NCI-H146 treated with DMSO at 0.1 percent for 48 hours (cell line): ENCODE results near the gene ZNF8.
"Not testable (repeated sequence)": the region's sequence is repeated elsewhere in the genome, so short reads cannot be mapped to it uniquely, and the experiment has no call there.

ENCODE experiments used
- DNase-seq: peaks from one replicate; lab custom pipeline; 2025; ENCODE audit not compliant: unreplicated experiment; lab: John Stamatoyannopoulos, UW

The ZNF8 gene

DNA sequence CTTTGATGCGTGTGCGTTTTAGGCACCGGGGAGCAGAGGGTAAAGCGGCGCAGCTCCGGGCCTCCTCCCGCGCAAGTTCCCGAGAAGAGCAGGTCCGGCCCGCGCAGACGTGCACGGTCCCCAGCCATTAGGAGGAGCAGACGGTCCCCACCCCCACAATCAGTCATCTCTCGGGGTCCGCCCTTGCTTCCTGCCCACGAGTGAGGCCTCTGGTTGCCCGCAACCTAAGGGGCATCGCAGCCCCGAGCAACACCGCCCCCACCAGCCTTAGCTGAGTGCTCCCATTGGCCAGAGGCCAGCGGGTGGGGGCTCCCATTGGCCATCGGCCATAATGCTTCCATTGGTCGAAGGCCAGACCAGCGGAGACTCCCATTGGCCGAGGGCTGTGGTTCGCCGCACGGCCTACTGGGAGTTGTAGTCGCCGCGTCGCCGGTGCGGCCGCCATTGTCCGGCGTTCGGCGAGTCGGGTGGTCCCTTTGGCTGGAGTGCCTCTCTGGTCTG is at the start of gene ZNF8:
Gene ZNF8 (plus strand): TSS at position 415 of the 501 bp plus-strand sequence. CDS start 127 bp downstream, outside the sequence.
- DNase-seq: peak; percentile 98

DNA sequence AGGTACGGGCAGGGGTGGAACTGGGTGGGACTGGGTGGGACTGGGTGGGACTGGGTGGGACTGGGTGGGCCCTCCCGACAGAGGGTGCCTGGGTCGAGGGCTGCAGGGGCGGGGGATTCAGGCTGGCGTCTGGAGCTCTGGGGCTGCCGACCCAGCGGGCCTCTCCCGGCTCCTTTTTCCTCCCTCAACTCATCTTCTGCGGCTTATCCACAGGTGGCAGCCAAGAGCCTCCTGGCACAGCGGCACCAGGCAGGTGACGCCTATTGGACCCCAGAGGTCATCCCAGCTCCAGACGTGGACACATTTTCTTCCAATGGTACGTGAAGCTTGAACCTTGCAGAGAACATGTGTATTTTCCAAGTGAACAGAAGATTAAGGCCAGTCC is 49.5 kb upstream of the ZNF8 start:
- DNase-seq: peak; percentile 29

DNA sequence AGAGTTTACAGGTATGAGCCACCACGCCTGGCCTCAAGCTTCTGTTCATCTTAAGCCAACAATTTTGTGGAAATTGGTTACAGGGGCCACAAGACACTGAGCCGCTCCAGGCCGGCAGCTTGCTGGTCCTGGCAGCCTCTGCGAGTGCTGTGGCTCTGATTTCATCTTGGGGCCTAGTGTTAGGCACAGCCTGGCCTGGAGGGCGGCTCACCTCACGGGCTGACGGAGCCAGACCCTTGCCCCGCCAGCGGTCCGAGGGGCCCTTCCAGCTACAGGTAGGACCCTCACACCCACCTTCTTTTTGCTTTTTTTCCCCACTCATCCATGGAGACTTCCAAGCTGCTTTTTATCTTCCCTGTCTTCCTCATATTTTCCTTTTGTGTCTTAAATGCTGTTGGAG is 41.4 kb upstream of the ZNF8 start:
- DNase-seq: no peak

DNA sequence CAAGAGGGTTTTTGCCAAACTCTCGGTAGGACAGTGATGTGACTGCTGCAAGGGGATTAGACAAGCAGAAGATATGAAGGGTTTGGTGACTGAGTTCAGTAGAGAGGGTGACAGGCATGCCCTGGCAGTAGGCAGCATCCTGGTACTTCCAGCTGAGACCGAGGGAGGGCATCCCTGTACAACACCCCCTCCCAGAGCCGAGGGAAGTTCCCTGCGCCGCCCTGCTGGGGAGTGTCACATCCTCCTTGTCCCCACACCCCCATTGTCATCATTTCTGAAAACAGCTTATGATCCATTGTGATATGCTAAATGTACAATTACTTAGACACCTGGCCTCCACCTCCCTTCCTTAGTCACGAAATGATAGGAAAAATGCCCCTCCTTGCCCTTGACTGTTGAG is 35.4 kb upstream of the ZNF8 start:
- DNase-seq: no peak

DNA sequence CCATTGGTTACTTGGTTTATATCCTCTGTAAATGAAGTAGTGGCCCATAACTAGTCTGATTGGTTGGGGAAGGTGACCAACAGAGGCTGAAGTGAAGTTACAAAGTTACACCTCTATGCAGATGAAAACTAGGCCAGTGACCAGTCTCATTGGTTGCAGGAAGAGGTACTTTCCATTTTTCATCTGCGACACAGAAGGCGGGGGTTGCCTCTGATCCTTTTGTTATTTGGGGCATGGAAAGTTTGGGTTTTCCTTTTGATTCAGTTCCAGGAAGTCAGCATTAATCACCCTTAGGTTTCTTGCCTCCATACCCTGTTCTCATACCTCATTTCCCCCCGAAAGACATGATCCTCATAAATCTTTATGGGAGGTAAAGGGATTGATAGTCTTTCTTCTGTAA is 29.9 kb upstream of the ZNF8 start:
- DNase-seq: no peak

DNA sequence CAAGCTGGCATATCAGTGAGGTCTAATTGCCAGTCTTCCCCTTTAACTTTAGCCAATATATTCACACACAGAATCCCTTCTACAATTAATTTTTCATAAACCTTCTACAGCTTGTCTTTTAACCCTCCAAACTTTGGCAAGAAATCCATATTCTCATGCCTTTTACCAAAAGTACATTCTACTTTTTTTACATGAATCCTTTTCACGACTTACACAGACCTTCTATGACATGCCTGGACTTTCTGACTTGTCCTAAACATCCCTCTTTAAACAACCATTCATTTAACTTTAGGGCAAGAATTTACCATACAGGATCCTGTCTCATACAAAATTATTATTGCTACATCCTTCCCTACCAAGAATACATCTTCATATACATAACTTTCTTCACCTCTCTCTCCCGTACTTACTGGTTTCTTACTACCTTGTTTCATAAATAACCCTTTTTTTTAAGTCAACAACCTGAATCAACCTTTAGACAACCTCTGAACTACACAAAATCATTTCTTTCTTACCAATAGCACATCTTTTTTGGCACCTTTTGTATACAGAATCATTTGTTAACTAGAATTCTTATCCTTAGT is 26.6 kb upstream of the ZNF8 start:
- DNase-seq: no peak

DNA sequence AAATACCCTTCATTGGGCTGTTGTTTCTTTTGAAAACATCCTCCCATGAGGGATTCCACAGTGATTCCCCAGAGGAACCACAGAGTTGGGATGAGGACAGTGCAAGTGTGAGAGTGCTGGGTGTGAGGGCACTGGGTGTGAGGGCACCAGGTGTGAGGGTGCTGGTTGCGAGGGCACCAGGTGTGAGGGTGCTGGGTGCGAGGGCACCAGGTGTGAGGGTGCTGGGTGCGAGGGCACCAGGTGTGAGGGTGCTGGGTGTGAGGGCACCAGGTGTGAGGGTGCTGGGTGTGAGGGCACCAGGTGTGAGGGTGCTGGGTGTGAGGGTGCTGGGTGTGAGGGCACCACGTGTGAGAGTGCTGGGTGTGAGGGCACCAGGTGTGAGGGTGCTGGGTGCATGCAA is 20.5 kb upstream of the ZNF8 start:
- DNase-seq: not testable (repeated sequence)

DNA sequence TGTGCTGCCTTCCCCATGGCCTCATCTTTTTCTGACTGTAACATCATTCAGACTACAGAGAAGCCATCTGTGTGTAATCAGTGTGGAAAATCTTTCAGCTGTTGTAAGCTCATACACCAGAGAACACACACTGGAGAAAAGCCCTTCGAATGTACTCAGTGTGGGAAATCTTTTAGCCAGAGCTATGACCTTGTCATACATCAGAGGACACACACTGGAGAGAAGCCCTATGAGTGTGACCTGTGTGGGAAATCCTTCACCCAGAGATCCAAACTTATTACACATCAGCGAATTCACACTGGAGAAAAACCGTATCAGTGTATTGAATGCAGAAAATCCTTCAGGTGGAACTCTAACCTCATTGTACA is 17.2 kb upstream of the ZNF8 start:
- DNase-seq: no peak

DNA sequence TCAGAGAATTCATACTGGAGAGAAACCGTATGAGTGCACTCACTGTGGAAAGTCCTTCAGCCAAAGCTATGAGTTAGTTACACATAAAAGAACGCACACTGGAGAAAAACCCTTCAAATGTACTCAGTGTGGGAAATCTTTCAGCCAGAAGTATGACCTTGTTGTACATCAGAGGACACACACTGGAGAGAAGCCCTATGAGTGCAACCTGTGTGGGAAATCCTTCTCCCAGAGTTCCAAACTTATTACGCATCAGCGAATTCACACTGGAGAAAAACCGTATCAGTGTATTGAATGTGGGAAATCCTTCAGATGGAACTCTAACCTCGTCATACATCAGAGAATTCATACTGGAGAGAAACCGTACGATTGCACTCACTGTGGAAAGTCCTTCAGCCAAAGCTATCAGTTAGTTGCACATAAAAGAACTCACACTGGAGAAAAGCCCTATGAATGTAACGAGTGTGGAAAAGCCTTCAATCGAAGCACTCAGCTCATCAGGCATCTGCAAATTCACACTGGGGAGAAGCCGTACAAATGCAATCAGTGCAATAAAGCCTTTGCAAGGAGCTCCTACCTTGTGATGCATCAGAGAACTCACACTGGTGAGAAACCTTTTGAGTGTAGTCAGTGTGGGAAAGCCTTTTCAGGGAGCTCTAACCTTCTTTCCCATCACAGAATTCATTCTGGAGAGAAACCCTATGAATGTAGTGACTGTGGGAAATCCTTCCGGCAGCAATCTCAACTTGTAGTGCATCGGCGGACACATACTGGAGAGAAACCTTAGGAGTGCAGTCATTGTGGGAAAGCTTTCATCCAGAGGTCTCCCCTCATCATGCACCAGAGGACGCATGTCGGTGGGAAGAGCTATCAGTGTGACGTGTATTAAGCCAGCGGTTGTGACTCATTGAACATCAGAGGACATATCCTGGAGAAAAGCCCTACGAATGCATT is 16.5 kb upstream of the ZNF8 start:
- DNase-seq: no peak

DNA sequence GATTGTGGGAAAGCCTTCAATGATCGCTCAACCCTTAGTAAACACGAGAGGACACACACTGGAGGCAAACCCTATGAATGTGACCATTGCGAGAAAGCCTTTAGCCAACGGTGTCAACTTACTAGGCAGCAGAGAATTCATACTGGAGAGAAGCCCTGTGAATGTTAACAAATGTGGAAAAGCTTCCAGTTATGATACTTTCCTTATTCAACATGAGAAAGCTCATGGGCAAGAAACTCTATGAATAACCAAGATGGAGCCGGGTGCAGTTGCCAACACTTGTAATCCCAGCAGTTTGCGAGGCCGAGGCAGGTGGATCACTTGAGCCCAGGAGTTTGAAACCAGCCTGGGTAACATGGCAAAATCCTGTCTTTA is 15.8 kb upstream of the ZNF8 start:
- no peak for DNase-seq

DNA sequence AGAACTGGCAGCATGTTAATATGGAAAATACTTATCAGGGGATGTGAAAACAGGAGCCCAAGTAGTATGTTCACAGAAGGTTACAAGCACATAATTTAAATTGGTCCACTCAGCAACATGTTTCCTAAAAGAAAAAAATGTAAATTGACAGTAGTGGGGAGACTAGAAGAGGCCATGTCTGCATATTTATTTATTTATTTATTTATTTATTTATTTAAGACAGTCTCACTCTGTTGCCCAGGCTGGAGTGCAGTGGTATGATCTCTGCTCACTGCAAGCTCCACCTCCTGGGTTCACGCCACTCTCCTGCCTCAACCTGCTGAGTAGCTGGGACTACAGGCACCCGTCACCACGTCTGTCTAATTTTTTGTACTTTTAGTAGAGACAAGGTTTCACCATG is 13.7 kb upstream of the ZNF8 start:
- DNase-seq: no peak

DNA sequence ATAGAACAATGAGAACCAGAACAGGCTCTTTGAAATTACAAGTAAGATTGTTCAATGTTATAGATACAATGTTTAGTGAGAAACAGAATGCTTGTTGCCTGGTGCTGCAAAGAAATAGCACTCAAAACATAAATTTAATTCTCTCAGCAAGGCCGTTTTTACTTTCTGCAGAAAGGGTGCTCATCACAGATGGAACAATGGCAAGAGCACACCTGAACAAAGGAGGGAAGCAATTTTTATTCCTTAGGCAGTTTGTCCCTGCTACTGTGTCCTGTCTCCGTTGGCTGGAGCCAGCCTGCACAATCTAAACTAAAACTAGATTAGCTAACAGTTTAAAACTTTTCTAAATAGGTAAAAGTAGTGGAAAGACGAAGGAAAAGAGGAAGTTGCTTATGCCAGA is 10.4 kb upstream of the ZNF8 start:
- no peak for DNase-seq

DNA sequence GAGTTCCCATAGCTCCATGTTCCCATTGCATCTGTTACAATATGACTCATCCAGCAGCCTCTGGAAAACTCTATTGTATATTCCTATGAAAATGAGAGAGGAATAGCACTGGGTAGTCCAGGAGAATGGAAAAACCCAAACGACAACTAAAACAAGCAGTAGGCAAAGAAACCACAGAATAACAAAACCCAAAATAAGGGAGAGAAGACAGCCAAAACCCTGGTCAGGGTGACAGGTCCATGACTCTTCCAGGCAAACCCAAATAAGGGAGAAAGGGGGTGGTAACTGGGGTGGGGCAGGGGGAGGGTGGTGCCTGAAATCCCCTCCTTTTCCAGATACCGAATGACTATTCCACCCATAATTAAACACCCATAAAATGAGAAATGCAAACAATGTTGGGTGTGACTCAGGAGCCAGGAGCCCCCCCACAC is 4.0 kb upstream of the ZNF8 start:
- DNase-seq: no peak

DNA sequence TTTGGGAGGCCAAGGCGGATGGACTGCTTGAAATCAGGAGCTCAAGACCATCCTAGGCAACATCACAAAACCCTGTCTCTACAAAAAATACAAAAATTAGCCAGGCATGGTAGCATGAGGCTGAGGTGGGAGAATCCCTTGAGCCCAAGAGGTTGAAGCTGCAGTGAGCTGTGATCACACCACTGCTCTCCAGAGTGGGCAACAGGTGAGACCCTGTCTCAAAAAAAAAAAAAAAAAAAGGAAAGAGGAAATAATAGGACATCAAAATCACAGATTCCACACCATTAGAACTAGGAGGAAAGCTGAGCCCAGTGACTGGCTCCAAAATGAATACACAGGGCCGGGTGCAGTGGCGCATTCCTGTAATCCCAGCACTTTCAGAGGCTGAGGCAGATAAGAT is 3.2 kb upstream of the ZNF8 start:
- DNase-seq: no peak

DNA sequence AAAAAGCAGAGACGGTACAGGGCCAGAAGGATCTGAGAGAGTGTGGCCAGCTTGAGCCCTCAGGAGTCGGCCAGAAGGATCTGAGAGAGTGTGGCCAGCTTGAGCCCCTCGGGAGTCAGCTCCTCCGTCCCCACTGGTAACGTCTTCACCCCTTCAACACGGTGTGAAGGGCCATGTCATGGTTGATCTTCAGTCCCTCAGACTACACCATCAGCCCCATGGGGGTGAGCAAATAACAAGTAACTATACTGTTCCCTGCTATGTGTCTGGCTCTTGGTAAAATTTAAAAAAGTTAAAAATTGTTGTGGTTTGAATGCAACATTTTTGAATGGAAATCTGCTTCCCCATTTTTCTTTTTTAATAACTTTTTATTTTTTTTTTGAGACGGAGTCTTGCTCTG is 1.6 kb upstream of the ZNF8 start:
- no peak for DNase-seq

DNA sequence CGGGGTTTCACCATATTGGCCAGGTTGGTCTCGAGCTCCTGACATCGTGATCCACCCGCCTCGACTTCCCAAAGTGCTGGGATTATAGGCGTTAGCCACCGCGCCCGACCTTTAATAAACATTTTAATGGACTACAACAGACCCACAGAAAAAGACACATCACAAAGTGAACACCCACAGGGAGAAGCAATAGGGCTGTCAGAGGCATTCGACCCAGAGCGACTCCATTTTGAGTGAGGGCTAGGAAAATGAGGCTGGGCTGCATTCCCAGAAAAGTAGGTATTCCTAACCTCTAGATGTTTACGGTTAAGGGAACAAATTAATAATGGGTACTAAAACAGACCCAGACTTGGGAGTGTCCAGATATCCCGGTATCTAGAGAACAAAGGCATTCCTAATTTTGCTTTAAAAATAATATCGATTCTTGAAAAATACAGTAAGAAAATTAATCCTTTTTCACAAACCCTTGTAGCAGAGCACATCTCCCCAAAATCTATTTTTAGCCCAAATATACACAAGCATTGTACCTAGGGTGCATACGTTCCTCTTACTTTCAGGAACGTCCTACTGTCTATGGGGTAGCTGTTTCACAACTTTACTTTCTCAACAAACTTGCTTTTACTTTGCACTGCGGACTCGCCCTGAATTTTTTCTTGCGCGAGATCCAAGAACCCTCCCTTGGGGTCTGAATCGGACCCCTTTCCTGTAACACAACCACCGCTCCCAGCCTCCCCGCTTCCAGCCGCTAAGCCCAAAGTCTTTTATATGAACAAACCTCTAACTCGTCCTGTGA is 811 bp upstream of the ZNF8 start:
- DNase-seq: no peak

DNA sequence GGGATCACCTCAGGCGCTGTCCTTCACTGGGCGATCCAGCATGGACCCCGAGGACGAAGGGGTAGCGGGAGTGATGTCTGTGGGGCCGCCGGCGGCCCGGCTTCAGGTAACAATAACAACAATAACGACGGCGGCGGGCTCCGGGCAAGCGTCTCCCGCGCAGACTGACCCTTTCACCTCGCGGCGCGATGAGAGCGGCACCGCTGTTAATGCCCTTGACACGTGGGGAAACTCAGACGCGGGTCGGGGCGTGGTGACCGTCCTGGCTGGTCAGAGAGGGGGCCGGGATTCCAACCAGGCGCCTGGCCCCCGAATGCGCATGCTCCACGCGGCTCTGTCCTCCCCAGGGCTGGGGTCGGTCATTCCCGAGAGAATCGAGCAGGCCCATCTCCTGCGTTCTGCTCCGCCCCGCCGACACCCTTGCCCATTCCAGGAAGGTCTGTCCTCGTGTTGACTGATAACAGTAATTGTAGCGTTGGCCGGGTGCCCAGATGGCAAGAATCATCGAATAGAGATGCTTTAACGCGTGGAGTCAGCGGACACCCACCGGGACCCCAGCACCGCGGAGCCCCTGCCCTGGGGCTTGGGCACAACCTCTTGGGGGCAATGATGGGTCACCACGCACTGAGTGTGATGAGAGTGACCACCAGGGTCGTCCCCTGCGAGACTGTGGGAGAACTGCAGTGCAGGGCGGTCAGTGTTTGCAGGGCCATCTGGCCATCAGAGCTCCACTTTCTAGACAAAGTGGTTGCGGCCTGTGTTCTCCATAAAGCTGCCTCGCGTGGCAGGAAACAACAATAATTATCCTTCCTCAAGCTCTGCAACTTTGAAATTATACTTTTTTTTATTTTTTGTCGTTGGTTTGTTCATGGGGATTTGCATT is 528 bp downstream of the ZNF8 start:
- DNase-seq: peak; percentile 84

DNA sequence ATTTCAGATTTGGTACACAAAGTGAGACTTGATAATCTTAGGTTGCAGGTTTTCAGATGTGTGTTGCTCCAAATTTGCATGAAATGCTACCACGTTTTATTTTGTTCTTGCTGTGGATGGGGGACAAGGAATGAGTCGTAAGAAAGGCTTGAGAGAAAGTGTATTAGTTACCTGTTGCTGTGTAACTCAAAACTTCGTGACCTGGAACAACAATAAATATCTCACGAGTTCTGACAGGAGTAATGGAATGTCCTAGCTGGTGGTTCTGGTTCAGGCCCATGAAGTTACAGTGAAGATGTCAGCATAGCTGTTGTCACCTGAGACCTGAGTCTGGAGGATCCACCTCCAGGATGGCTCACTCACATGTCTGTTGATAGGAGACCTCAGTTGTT is 1.2 kb downstream of the ZNF8 start:
- DNase-seq: no peak

DNA sequence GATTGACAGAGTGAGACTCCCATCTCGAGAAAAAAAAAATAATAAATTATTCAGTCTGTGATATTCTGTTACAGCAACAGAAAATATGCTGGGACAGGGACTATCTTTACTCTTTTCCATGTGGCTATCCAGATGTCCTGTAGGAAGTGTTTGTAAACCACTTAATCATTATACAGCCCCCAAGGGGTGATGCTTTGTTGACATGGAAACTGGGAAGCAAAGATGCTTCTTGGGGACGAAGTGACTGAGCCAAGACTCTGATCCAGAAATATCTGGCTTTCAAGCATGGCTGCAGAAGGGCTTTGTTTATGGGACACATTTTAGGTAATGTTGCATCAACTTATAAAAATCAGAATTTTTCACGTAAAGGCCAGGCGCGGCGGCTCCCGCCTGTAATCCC is 5.4 kb downstream of the ZNF8 start:
- no peak for DNase-seq

DNA sequence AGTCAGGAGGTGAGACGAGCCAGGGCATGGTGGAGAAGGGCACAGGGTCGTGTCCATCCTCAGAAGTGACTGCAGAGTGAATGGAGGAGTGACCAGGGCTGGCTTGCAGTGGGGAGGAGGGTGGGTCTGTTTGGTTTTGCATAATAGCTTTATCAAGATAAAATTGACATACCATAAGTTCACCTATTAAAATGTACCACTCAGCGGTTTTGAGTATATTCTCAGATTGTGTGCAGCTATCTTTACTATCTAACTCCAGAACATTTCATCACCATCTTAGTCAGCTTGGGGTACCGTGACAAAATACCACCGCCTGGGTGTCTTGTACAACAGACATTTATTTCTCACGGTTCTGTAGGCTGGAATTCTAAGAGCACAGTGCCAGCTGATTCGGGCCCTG is 13.2 kb downstream of the ZNF8 start:
- DNase-seq: no peak
